ENCODE results near the gene PAX5. TPM values are rescaled to one million over a fixed set of nuclear protein-coding genes. Genes with fewer than 3 reads are reported as not detected.

Gene PAX5
- total and polyA plus RNA-seq, 2 donors (not counting 1 experiment from before 2014, with no cell fraction given) = 196 to 275 TPM

GRCh38 chr9:36945999-36946398 is 88.1 kb downstream of the PAX5 start:
- no peak for DNase-seq
- Mint-ChIP-seq H3K9me3 (ENCODE audit: insufficient read depth) (no peaks in the 10 kb centered on the region), H3K27ac (peak overlapping the region; percentile 86), H3K4me3 (no peak overlapping the region), H3K4me1 (peaks cover 59% of the 10 kb centered on the region), H3K27me3 (no peaks in the 10 kb centered on the region)
- Histone ChIP-seq H3K79me2 (ENCODE audit: control insufficient read depth, insufficient read depth, low read length) (peaks cover 100% of the 10 kb centered on the region), H3K9me3 (ENCODE audit: control extremely low read depth in 1 of 3, control insufficient read depth in 2 of 3, insufficient read depth in 1 of 3, low read length in 2 of 3) (no peaks in the 10 kb centered on the region), H3K4me1 (ENCODE audit: control insufficient read depth in 2 of 2, insufficient read depth in 2 of 2, low read length in 2 of 2) (peaks cover 34 to 35% of the 10 kb centered on the region in 2 donors), H3K4me2 (replicated peaks; ENCODE audit: low read depth, low read length, poor library complexity, severe bottlenecking) (no peak overlapping the region), H4K20me1 (ENCODE audit: control insufficient read depth, insufficient read depth, low read length, poor library complexity, severe bottlenecking) (peaks cover 99% of the 10 kb centered on the region), H3K27ac (ENCODE audit: low read length in 2 of 2) (peak overlapping the region in 1 of 2 donors; percentile 77), H3K36me3 (replicated peaks in 1 of 2; ENCODE audit: control extremely low read depth in 1 of 2, control insufficient read depth in 1 of 2, extremely low read depth in 1 of 2, insufficient read depth in 2 of 2, low read length in 1 of 2) (peaks cover 6 to 77% of the 10 kb centered on the region in 2 experiments), H3K27me3 (replicated peaks in 1 of 4; ENCODE audit: control extremely low read depth in 1 of 4, control insufficient read depth in 3 of 4, insufficient read depth in 4 of 4, low read length in 3 of 4) (no peaks in the 10 kb centered on the region), H3K9ac (ENCODE audit: low read length) (no peak overlapping the region), H3K4me3 (ENCODE audit: control extremely low read depth in 1 of 5, extremely low read depth in 1 of 5, insufficient read depth in 1 of 5, low read depth in 2 of 5, low read length in 4 of 5) (no peak overlapping the region), H2AFZ (ENCODE audit: insufficient read depth, low read depth, low read length, poor library complexity, severe bottlenecking) (no peak overlapping the region)
- ATAC-seq (ENCODE audit: low read depth) = no peak
- ChIA-PET CTCF (interaction anchor here (1.2 kb wide), 1 partner anchor 11 kb away, joined by 3 read pairs; no protein-coding TSS in a partner anchor), POLR2A (interaction anchor here (0.5 kb wide), 1 partner anchor 462 kb away, joined by 3 read pairs; no protein-coding TSS in a partner anchor)
- 89% methylated on average over 14 of the region's 14 CpGs for WGBS (ENCODE audit: insufficient coverage)
- intact Hi-C loops (cut with micrococcal nuclease) = no loop called here
- TF ChIP-seq EZH2 (IDR thresholded peaks at IDR 0.05; ENCODE audit: borderline replicate concordance, insufficient read depth, low read depth, low read length, poor library complexity, severe bottlenecking) (no peak), CTCF (IDR thresholded peaks at IDR 0.05) (no peak)

- H3K79me2 ChIP-seq (ENCODE audit: control insufficient read depth, insufficient read depth, low read length) = peaks cover 99% of the 10 kb centered on the region
- POLR2A ChIA-PET = interaction anchor here (1.1 kb wide), 1 partner anchor 53 kb away, joined by 3 read pairs; no protein-coding TSS in a partner anchor
These were observed 91.2 kb downstream of the PAX5 start for GRCh38 chr9:36942891-36943290.

More at GRCh38 chr9:36942891-36943290, 91.2 kb downstream of the PAX5 start:
- H3K9me3 ChIP-seq (ENCODE audit: control extremely low read depth in 1 of 3, control insufficient read depth in 2 of 3, insufficient read depth in 1 of 3, low read length in 2 of 3) = no peaks in the 10 kb centered on the region
- H3K9ac ChIP-seq (ENCODE audit: low read length) = no peak overlapping the region
- Mint-ChIP-seq H3K4me1 (peaks cover 58% of the 10 kb centered on the region), H3K27ac (peak overlapping the region; percentile 84), H3K4me3 (no peak overlapping the region), H3K9me3 (ENCODE audit: insufficient read depth) (no peaks in the 10 kb centered on the region), H3K27me3 (no peaks in the 10 kb centered on the region)
- peaks cover 12 to 92% of the 10 kb centered on the region in 2 experiments for H3K36me3 ChIP-seq (replicated peaks in 1 of 2; ENCODE audit: control extremely low read depth in 1 of 2, control insufficient read depth in 1 of 2, extremely low read depth in 1 of 2, insufficient read depth in 2 of 2, low read length in 1 of 2)
- peaks cover 100% of the 10 kb centered on the region for H4K20me1 ChIP-seq (ENCODE audit: control insufficient read depth, insufficient read depth, low read length, poor library complexity, severe bottlenecking)
- CTCF ChIA-PET = interaction anchor here (2.1 kb wide), 1 partner anchor 69 kb away, joined by 5 read pairs; no protein-coding TSS in a partner anchor
- no peak overlapping the region for H3K27ac ChIP-seq (ENCODE audit: low read length in 2 of 2)
- intact Hi-C loops (cut with micrococcal nuclease) = no loop called here
- WGBS (ENCODE audit: insufficient coverage) = 98% methylated on average over 8 of the region's 8 CpGs
- H2AFZ ChIP-seq (ENCODE audit: insufficient read depth, low read depth, low read length, poor library complexity, severe bottlenecking) = no peak overlapping the region
- H3K4me2 ChIP-seq (replicated peaks; ENCODE audit: low read depth, low read length, poor library complexity, severe bottlenecking) = no peak overlapping the region
- no peak for ATAC-seq (ENCODE audit: low read depth)
- no peak overlapping the region for H3K4me3 ChIP-seq (ENCODE audit: control extremely low read depth in 1 of 5, extremely low read depth in 1 of 5, insufficient read depth in 1 of 5, low read depth in 2 of 5, low read length in 4 of 5)
- H3K27me3 ChIP-seq (replicated peaks in 1 of 4; ENCODE audit: control extremely low read depth in 1 of 4, control insufficient read depth in 3 of 4, insufficient read depth in 4 of 4, low read length in 3 of 4) = no peaks in the 10 kb centered on the region
- no peak for DNase-seq
- no peak for TF ChIP-seq EZH2 (IDR thresholded peaks at IDR 0.05; ENCODE audit: borderline replicate concordance, insufficient read depth, low read depth, low read length, poor library complexity, severe bottlenecking)
- no peak for TF ChIP-seq CTCF (IDR thresholded peaks at IDR 0.05)
- H3K4me1 ChIP-seq (ENCODE audit: control insufficient read depth in 2 of 2, insufficient read depth in 2 of 2, low read length in 2 of 2) = peaks cover 21 to 35% of the 10 kb centered on the region in 2 donors

All from B cell (primary cell).